Renal cortex interstitium (tissue), 11 donors: ENCODE measurements around the gene ATAD3B. TPM values are rescaled to one million over a fixed set of nuclear protein-coding genes. Genes with fewer than 3 reads are reported as not detected.
"Not testable (repeated sequence)": the region's sequence is repeated elsewhere in the genome, so short reads cannot be mapped to it uniquely, and the experiment has no call there.

Experiments used
- DNase-seq, 11 donors: peaks; one replicate each; pipeline ENCODE4 v3.0.0-alpha.2; 2013; ENCODE audit warnings: low read depth in 9 of 11, low spot score in 4 of 11; ENCODE audit errors: extremely low read depth in 1 of 11
- polyA plus RNA-seq, 3 donors: library from polyadenylated mRNA; unstranded; fragments of 120-200 nt; gene quantifications; one replicate each; pipeline ENCODE4 v1.2.1, GENCODE V29; 2013; ENCODE audit not compliant: insufficient read length in 3 of 3

ATAD3B gene
- polyA plus RNA-seq, 3 donors: 11.6 to 28.5 (median 15.1) TPM

- not testable (repeated sequence) for DNase-seq
Measured at GRCh38 chr1:1468196-1468985, 3.2 kb upstream of the ATAD3B start.

DNA sequence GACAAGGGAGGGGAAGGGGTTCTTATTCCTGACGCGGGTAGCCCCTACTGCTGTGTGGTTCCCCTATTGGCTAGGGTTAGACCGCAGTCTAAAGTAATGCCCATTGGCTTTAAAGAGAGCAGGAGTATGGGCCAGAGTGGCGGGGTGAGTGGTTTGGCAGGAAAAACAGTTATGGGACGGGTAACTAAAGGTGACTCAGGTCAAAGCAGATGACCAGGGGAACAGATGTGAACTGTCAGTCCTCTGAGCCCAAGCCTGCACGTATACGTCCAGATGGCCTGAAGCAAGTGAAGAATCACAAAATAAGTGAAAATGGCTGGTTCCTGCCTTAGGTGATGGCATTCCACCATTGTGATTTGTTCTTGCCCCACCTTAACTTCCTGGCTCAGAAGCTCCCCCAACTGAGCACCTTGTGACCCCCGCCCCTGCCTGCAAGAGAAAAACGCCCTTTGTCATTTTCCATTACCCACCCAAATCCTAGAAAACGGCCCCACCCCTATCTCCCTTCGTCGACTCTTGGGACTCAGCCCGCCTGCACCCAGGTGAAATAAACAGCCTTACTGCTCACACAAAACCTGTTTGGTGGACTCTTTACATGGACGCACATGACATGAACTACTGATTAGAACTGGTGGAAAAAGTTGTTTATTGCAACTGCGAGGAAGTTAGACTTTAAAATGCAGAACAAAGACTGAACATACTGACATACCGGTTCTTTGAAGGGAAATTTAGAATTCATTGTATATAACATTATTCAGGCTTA lies 758 bp upstream of the ATAD3B start:
- DNase-seq: peak in 5 of 11 donors; percentile 2 to 8 (median 5)

DNA sequence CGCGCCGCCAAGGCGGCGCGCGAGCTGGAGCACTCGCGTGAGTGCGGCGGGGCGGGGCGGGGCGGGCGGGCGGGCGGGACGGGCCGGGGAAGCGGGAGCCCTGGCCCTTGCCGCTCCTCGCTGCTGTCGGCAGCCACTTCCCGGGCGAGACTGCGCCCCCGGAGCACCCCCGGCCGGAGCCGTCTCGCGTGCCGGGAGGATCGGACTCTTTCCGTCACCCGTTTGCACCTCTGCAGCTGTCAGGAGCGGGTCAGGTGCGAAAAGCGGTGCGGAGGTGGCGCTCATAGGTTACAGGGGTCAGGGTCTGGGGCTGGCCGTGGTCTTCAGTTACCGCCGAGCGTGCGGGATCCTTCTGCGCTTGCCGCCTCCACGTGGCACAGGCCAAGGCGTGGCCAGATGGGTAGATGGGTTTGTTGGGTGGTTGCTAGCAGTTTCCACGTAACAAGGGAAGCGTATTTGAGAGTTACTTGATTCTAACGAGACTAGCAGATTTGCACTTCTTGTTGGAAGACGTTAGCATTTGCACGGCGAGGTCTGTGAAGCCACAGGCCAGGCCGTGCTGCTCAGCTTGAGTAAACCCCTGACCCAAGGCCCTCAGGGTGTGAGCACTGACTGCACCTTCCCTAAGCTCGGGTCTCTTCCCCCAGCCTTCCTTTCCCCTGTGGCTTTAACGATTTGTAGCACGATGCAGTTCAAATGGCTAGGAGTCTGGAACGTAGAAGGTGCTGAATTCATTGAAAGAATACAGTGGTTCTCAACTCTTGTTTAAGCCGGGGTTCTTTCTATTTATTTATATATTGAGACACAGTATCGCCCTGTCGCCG lies 700 bp downstream of the ATAD3B start:
- DNase-seq: not testable (repeated sequence)

DNA sequence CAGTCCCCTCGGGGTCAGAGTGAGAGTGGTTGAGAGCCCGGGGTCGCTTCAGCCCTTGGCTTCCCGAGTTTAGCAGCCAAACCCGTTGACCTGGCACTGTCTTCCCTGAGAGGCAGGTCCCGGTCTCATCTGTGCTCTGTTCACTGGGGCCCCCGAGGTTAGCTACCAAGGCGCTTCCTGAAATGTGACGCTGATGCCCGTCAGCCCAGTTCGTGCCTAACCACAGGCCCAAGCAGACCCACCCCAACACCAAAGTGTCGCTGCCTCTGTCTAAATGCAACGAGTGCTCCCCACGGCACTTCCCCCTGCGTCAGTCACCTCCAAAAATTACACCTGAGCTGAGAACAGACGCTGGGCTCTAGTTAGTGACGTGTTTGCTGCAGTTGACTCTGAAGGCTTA lies 4.4 kb downstream of the ATAD3B start:
- not testable (repeated sequence) for DNase-seq

DNA sequence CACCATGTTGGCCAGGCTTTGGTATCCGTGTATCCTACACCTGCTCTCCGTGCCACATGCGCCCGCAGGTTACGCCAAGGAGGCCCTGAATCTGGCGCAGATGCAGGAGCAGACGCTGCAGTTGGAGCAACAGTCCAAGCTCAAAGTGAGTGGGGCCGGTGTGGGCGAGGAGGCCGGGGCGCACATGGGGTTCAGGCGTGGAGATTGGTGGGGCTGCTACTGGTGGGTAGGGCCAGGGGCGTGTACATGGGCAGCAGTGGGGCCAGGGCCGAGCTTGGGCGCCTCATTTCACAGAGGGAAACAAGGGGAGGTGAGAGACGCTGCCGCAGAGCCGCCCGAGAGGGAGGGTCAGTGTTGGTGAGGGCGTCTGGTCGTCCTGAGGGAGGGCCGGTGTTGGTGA lies 5.6 kb downstream of the ATAD3B start:
- no peak for DNase-seq

- no peak for DNase-seq
Measured at GRCh38 chr1:1479547-1480487, 8.3 kb downstream of the ATAD3B start.

DNA sequence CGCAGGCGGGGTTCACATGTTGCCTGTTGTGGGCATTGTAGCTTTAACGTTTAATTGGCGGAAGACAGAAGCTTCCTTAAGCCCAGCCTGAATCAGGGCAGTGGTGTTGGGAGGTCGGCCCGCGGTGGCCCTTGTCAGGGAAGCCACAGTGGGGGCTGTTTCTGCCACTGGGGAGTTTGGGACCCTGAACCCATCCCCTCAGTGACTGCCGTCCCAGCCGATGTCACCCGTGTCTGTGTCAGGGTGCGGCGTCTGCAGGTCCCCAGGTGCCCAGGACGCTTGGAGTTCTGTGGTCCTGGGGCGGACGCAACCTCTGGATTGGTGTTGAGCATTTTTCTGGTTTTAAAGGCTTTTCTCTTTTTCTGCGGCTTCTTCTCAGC lies 8.9 kb downstream of the ATAD3B start:
- DNase-seq: not testable (repeated sequence)

DNA sequence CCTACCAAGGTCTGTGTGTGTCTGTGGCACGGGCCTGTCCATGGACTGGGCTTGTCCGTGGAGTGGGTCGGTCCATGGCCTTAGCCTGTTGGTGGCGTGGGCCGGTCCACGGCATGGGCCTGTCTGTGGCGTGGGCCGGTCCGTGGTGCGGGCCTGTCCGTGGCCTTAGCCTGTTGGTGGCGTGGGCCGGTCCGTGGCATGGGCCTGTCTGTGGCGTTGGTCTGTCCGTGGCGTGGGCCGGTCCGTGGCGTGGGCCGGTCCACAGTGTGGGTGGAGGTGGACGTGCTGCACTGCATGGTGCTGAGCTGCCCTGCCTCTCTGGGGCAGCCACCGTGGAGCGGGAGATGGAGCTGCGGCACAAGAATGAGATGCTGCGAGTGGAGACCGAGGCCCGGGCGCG lies 10.2 kb downstream of the ATAD3B start:
- DNase-seq: not testable (repeated sequence)

- no peak for DNase-seq
Measured at GRCh38 chr1:1482856-1483255, 11.3 kb downstream of the ATAD3B start.

GRCh38 chr1:1483714-1484113 lies 12.1 kb downstream of the ATAD3B start:
- no peak for DNase-seq

DNA sequence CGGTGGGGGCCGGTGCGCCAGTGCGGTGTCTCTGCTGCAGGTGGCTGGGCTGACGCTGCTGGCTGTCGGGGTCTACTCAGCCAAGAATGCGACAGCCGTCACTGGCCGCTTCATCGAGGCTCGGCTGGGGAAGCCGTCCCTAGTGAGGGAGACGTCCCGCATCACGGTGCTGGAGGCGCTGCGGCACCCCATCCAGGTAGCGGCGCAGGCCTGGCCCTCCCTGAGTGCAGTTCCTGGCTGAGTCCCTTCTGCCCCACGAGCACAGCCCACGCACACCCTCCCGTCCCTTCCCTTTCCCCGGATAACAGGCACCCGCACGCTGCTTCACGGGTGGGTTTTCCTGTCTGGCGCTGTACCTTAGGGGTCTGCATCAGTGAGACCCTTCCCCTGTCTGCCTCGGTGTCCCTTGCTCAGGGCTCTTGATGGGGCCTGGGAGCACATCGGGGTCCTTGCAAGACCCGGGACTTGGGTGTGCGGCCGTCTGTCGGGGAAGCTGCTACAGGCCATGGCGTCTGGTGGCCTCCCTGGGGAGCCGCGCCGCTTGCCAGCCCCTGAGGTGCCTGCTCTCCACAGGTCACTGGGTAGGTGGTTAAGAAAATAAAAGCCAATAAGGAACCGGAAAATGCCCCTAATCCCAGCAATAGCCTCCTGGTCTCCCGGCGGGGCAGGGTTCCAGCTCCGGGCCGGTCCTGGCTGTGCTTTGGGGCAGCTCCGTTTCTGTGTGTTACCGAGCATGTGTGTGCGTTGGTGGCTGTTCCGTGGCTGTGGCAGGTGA lies 13.6 kb downstream of the ATAD3B start:
- DNase-seq: not testable (repeated sequence)

DNA sequence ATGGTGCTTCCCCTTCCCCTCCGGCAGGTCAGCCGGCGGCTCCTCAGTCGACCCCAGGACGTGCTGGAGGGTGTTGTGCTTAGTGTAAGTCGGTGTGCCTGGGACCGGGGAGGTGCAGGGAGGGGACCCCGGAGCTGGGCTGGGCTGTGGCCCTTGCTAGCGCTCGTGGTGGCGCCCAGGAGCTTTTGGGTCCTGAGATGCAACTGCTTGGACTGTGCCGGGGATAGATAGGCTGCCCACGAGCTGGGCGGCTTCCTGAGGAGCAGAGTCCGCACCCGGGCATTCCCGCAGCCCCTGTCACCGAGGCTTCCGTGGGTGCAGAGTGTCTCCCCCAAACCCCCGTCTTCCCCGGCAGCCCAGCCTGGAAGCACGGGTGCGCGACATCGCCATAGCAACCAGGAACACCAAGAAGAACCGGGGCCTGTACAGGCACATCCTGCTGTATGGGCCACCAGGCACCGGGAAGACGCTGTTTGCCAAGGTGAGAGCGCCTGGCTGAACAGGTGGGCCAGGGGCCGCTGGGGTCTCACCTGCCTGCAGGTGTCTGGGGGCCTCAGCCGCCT lies 14.3 kb downstream of the ATAD3B start:
- DNase-seq: not testable (repeated sequence)

- DNase-seq: no peak
Measured at GRCh38 chr1:1487701-1488100, 16.1 kb downstream of the ATAD3B start.

GRCh38 chr1:1489231-1489630 lies 17.7 kb downstream of the ATAD3B start:
- no peak for DNase-seq

DNA sequence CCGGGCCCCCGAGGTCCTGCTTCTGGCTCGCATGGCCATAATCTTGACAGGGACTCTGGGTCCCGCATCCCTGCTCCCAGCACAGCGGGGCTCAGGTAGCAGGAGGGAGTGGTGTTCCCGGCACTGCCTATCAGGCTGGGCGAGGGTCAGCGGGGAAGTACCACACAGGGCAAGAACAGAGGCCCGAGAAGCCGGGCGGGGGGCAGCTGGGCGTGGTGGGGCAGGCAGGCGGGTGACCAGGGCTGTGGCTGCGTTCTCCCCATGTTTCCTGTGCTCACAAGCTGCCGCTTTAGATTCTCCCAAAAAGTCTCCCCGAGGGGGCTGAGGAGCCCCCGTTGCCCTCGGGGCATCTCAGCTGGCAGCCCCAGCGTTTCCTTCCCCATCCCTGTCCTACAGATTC lies 18.3 kb downstream of the ATAD3B start:
- no peak for DNase-seq

DNA sequence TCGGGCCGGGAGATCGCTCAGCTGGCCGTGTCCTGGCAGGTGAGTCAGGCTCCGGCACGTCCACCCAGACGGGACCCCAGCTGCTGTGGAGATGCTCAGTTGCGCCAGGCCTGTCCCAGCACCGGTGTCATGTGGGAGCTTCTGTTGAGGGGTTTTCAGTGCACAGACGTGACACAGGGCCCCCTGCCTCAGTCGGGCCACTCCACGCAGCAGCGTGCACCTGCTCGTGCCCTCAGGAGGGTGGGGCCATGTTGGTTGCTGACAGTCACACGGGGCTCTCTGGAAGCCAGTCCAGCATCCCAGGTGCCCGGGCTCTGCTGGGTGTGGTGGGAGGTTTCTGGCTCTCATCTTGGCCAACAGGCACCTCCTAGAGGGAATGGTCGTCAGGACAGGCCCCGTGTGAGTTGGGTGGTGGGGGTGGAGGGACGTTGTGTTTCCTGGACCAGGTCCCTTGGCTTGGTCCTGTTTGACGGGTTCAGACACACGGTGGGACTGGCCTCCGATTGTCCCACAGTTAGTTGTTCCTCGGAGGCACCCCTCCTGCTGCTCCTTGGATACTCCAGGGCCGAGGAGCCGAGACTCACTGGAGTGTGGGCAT lies 19.2 kb downstream of the ATAD3B start:
- no peak for DNase-seq

DNA sequence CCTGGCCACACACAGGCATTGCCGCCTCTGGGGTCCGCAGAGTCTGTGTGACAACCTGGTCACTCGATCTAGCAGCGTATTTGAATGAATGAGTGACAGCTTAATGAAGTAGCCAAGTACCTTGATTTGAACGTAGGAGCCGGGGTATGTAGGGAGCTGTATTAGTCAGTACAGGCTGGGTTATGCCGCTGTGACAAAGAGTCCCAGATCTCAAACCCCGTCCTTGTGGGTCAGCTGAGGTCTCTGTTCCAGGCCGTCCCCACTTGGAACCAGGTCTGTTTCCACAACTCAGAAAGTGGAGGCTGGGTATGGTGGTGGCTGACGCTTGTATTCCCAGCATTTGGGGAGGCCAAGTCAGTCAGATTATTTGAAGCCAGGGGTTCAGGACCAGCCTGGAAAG lies 20.0 kb downstream of the ATAD3B start:
- no peak for DNase-seq
